Stimulated activated memory B cell treated with anti-CD40 and anti-IgM and Interleukin-4, amounts not matched to agents 10 μg/mL and 1 μg/mL and 100 μg/mL, for 72 hours (primary cell): ENCODE measurements around the gene ASGR1.

Experiments used
- ATAC-seq: fragments of 150-1000 bp; cut with Tn5 transposase; 2 replicates; pipeline ENCODE4 v1.10.0; 2021
- H3K27ac Mint-ChIP-seq: one replicate; pipeline ENCODE4 v1.8.0; 2022; ENCODE audit warnings: mild to moderate bottlenecking, mixed read lengths
- H3K27me3 Mint-ChIP-seq: one replicate; pipeline ENCODE4 v1.8.0; 2022; ENCODE audit warnings: mixed read lengths
- H3K36me3 Mint-ChIP-seq: one replicate; pipeline ENCODE4 v1.8.0; 2022; ENCODE audit warnings: mixed read lengths
- H3K4me1 Mint-ChIP-seq: one replicate; pipeline ENCODE4 v1.8.0; 2022; ENCODE audit warnings: mixed read lengths
- H3K4me3 Mint-ChIP-seq: one replicate; pipeline ENCODE4 v1.8.0; 2022; ENCODE audit warnings: mild to moderate bottlenecking, moderate library complexity, mixed read lengths
- H3K9me3 Mint-ChIP-seq: one replicate; pipeline ENCODE4 v1.8.0; 2022; ENCODE audit warnings: mixed read lengths

The ASGR1 gene

DNA sequence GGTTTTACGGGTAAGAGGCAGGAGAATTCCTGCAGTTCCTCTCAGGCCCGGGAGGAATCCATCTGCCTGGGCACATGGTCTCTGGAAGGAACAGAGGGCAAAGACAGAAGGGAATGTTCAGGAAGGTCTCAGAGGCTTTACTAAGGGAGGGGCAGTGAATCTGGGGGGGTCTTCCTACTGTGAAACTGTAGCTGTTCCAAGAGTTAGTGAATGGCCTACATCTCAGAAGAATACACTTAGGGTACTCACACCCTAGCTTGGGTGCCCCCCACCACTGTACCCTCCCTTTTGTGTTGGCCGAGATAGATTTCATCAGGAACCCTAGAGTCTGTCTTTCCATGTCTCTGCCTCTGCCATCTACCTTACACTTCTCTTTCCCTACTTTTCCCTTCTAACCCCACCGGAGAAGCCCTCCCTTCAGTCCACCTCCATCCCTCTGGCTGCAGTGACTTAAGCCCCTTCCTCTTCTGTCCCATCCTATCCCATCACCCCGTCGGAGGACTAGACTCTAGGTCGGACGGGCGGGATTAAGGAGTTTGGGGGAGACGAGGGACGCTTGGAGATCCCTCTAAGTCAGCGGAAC lies 40.1 kb upstream of the ASGR1 start:
- H3K4me1 Mint-ChIP-seq: peaks cover 62% of the 10 kb centered on the region
- H3K27me3 Mint-ChIP-seq: no peaks in the 10 kb centered on the region
- H3K27ac Mint-ChIP-seq: peak overlapping the region; percentile 85
- H3K9me3 Mint-ChIP-seq: no peaks in the 10 kb centered on the region
- H3K4me3 Mint-ChIP-seq: peak overlapping the region; percentile 91
- ATAC-seq: no peak
- peaks cover 9% of the 10 kb centered on the region for H3K36me3 Mint-ChIP-seq

DNA sequence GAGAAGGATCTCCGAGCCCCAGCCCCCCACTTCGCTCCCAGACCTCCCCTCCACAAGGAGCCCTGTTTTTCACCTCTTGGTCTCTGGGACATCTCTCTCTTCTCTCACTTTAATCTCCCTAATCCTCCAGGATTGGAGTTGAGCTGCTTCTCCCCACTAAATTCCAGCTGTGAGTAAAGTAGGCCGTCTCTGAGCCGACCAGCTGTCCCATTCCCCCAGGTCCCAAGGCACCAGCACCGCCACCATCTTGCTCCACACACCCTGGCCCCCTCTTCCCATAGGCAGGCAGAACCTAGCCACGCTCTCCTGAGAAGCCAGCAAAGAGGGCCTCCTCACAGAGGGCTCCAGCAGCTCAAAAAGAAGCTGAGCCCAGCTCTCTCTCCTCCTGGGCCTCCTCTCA lies 39.6 kb upstream of the ASGR1 start:
- Mint-ChIP-seq H3K4me3 (peak overlapping the region; percentile 16), H3K9me3 (no peaks in the 10 kb centered on the region), H3K27me3 (no peaks in the 10 kb centered on the region), H3K36me3 (peaks cover 5% of the 10 kb centered on the region), H3K4me1 (peaks cover 68% of the 10 kb centered on the region), H3K27ac (peak overlapping the region; percentile 85)
- no peak for ATAC-seq

DNA sequence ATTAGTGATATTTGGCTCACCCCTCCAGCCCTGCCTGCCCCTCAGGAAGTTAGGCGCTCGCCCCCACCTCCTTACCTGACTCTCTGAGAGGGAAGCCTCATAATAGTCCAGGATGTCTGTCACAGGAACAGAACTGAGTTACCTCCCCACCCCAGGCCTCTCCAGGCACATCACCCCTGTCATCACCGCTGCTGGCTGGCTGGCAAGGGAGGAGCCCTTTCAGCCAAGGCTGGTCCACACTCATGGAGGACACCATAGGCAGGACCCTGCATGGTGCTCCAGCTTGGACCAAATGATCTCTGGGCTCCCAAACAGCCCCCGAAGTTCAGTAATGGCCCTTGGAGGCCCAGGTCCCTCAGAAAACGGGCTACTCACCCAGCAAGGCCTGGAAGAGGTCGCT lies 39.0 kb upstream of the ASGR1 start:
- Mint-ChIP-seq H3K4me3 (no peak overlapping the region), H3K27ac (peak overlapping the region; percentile 85), H3K9me3 (no peaks in the 10 kb centered on the region), H3K36me3 (no peaks in the 10 kb centered on the region), H3K27me3 (no peaks in the 10 kb centered on the region), H3K4me1 (peaks cover 74% of the 10 kb centered on the region)
- ATAC-seq: no peak

DNA sequence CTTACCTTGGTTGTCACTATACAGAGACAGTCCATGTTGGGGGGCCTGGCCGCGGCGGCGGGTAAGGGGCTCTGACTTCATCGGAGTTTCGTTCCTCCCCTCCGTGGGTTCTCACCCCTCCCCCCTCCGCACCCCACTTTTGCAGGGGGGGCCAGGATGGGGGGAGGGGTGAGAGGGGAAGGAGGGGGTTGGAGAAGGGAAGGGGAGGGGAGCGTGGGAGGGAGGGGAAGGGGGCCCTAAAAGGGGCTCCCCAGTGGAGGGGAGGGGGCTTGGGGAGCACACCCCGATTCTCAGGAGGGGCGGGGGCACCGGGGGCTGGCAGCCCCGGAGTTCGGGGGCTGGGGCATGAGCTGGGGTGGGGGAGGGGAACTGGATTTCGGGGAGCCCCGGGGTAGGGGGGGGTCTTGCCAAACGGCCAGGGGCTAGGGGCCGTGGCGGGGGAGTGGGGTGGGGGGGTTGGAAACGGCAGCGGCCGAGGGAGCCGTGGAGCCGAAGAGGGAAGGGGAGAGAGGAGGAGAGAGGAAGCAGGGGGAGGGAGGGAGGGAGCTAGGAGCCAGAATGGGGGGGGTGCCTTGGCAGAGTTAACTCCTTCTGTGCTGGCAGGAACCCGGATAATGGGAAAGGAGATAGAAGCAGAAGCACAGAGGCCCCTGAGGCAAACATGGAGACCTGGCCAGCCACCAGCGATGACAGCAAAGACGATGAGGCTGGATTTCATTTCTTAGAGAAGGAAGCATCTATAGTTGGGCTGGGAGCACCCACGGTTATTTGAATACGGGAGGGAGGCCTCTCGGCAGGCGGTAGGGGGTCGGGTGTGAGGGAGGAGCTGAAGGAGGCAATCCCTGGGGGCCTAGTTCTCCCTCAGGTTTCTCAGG lies 38.2 kb upstream of the ASGR1 start:
- no peak for ATAC-seq
- peak overlapping the region; percentile 85 for H3K27ac Mint-ChIP-seq
- peaks cover 2% of the 10 kb centered on the region for H3K27me3 Mint-ChIP-seq
- H3K36me3 Mint-ChIP-seq: no peaks in the 10 kb centered on the region
- H3K4me1 Mint-ChIP-seq: peaks cover 74% of the 10 kb centered on the region
- H3K4me3 Mint-ChIP-seq: peak overlapping the region; percentile 51
- no peaks in the 10 kb centered on the region for H3K9me3 Mint-ChIP-seq

DNA sequence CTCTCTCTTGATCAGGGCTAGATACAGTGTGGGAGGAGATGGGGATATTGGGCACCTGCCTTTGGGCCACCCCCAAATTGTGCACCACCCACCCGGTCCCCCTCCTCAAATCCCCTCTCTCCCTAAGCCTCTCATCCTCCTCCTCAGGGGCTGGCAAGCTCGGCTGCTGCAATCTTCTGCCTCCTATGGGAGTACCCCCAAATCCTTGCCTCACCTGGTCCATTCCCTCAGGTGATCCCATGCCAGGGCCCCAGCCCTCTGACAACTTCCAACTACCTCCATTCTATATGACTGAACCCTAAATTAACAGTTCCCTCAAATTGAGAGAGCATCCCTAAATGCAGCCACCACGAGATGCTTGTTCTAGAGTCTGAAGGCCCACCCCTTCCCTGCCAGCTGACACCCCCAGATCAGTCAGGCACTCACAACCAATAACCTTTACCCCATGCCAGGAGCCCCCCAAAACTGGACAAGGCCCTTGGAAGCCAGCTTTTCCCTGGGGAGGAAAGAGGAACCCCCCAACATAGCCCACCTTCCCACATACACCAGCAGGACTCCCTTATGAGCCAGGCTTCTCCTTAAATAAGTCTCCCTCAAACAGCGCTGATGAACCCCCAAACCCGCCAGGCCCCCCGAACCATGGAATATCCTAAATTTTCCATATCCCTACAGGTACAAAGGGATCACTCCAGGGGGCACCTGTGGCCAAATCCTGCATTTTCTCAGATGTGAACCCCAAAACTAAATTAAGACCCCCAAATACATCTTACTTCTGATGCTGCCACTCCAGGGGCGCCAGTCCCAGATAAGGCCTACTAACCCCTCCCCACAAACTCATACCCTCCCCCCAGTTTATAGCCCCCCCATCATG lies 37.3 kb upstream of the ASGR1 start:
- no peaks in the 10 kb centered on the region for H3K9me3 Mint-ChIP-seq
- peaks cover 9% of the 10 kb centered on the region for H3K27me3 Mint-ChIP-seq
- peaks cover 72% of the 10 kb centered on the region for H3K4me1 Mint-ChIP-seq
- H3K27ac Mint-ChIP-seq: no peak overlapping the region
- ATAC-seq: no peak
- no peaks in the 10 kb centered on the region for H3K36me3 Mint-ChIP-seq
- H3K4me3 Mint-ChIP-seq: peak overlapping the region; percentile 35

DNA sequence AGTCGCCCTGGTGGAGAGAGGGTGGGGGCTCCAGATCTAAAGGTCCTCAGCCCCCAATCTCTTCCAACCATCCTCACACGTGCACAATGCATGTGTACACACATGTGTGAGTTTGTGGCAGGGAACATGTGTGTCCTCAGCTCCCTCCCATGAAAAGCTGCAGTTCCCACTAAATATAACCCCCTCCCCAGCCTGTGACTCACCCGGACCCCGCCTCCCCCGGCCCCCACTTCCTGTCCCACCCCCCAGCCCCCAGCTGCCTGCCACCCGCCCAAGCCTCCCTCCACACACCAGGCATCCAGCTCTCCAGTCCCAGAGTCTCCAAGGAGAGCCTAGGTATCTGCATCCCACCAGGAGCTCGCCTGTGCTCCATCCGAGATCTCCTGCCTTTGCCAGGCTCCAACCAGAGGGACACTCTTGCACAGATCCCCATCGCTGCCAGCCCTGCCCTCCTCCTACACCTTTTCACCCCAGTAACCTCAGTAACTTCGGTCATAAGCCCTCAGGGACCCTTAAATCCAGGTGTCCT lies 36.5 kb upstream of the ASGR1 start:
- ATAC-seq: no peak
- H3K27ac Mint-ChIP-seq: no peak overlapping the region
- peaks cover 9% of the 10 kb centered on the region for H3K27me3 Mint-ChIP-seq
- H3K4me3 Mint-ChIP-seq: peak overlapping the region; percentile 35
- H3K9me3 Mint-ChIP-seq: no peaks in the 10 kb centered on the region
- H3K4me1 Mint-ChIP-seq: peaks cover 64% of the 10 kb centered on the region
- H3K36me3 Mint-ChIP-seq: no peaks in the 10 kb centered on the region

DNA sequence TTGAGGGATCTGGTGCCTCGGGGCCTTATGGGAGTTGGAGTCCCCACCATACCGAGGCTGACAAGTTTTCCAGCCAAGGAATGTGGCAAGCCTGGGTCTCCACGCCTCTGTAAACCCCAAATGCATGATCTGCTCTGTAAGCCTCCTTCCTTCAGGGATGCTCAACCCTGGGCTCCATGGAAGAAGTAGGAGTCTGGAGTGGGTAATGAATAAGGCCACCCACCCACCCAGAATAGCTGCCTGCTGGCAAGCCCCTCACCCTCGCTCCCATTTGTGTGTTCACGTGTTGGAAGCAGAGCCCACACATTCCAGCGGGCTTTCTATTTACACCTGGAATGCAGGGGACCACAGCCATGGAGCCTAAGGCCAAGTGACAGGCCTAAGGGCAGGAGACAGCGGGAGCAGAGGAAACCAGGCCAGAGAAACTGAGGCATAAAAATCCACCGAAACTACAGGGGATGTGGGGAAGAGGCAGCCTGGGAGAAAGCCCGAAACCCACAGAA lies 36.0 kb upstream of the ASGR1 start:
- ATAC-seq: no peak
- H3K9me3 Mint-ChIP-seq: no peaks in the 10 kb centered on the region
- peaks cover 59% of the 10 kb centered on the region for H3K4me1 Mint-ChIP-seq
- H3K4me3 Mint-ChIP-seq: peak overlapping the region; percentile 91
- H3K36me3 Mint-ChIP-seq: no peaks in the 10 kb centered on the region
- peaks cover 9% of the 10 kb centered on the region for H3K27me3 Mint-ChIP-seq
- H3K27ac Mint-ChIP-seq: peak overlapping the region; percentile 71

DNA sequence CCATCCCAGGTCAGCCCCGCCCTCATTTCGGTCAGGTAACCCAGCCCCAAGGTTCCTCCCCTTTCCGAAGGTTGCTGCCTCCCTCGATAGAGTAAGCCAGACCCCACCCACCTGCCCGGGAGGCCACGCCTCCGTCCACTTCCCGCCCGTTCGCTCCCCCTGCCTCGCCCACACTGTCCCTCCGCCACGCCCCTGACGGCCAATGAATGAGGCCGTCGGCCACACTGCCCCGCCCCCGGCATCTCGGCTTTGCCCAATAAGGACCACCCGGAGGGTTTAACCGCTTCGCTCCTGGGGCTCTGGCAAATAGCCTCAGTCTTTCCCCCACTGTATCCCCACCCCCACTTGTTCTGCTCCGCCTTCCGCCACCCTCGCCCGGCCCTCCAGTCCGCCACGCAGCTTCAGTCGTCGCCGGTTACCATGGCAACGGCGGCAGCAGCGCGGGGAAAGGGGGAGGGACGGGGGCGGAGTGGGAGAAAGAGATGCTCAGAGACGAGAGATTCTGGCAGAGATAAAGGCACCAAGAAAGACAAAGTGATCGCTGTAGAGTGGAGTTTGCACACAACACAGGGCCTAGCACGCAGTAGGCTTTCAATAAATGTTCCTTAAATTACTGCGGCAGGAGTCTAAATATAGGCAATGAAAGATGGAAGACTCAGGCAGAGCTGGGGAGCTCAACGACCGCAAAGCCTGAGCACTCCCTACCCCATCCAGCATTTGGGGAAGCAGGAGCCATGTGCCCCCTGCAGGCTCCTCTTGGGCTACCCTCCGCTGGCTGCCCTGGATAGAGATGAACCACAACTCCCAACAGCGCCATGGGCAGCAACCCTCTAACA lies 35.3 kb upstream of the ASGR1 start:
- H3K27me3 Mint-ChIP-seq: peaks cover 9% of the 10 kb centered on the region
- H3K36me3 Mint-ChIP-seq: no peaks in the 10 kb centered on the region
- no peaks in the 10 kb centered on the region for H3K9me3 Mint-ChIP-seq
- peaks cover 56% of the 10 kb centered on the region for H3K4me1 Mint-ChIP-seq
- peak; percentile 93 for ATAC-seq
- H3K27ac Mint-ChIP-seq: peak overlapping the region; percentile 71
- peak overlapping the region; percentile 91 for H3K4me3 Mint-ChIP-seq

DNA sequence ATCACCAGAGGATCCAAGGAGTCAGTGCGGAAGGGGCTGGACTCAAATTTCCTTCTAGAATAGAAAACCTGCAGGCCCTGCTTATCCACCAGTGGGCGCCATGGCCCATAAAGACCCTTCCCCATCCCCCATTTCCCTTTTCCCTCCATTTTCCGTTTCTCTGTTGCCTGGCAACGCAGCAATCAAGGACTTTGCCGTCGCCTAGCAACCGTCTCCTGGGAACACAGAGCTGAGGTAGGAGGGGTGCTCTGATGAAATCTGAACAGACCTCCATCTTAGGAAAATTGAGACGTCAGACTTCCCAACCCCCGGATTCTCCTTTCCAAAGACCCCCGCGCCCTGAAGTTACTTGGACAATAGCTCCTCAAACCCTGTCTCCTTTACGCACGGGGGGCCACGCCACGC lies 34.7 kb upstream of the ASGR1 start:
- peak overlapping the region; percentile 71 for H3K27ac Mint-ChIP-seq

DNA sequence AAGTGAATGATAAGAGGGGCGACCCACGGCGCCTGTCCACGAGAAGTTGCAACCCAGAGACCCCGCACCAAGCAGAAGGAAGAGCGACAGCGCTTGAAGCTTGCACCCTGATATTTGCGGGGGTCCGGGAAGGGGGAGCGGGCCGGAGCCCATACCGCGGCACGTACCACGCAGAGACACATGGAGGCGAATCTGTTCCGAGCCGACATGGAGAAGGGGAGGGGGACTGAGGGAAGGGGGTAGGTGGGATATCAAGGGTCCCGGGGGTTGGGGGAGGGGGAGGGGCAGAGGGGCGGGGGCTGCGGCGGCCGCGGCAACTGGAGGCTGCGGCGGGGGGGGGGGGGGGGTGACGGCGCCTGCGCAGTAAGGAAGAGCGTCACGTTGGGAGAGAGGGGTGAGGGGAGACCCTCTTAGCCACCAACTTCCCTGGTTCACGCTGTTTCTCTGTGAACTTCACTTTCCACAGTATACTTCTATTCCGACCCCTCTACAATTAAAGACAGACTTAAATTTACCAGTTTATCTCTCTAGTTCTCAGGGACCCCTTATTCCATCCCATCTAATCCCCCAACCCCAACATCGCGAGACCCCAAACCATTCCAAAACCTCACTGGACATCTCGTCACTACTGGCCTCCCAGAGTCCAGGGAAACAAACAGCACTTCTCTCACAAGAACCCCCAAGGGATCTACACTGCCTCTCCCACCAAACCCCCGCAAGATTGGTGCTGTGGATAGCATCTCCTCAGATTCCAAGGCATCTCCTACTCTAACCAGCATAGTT lies 32.5 kb upstream of the ASGR1 start:
- Mint-ChIP-seq H3K27me3 (peaks cover 9% of the 10 kb centered on the region), H3K9me3 (no peaks in the 10 kb centered on the region), H3K4me3 (no peak overlapping the region), H3K27ac (no peak overlapping the region), H3K4me1 (peaks cover 38% of the 10 kb centered on the region), H3K36me3 (no peaks in the 10 kb centered on the region)
- ATAC-seq: no peak

More for the DNA sequence above, 34.7 kb upstream of the ASGR1 start:
- H3K4me1 Mint-ChIP-seq: peaks cover 50% of the 10 kb centered on the region
- peak; percentile 14 for ATAC-seq
- peaks cover 9% of the 10 kb centered on the region for H3K27me3 Mint-ChIP-seq
- H3K4me3 Mint-ChIP-seq: peak overlapping the region; percentile 91
- H3K9me3 Mint-ChIP-seq: no peaks in the 10 kb centered on the region
- no peaks in the 10 kb centered on the region for H3K36me3 Mint-ChIP-seq

DNA sequence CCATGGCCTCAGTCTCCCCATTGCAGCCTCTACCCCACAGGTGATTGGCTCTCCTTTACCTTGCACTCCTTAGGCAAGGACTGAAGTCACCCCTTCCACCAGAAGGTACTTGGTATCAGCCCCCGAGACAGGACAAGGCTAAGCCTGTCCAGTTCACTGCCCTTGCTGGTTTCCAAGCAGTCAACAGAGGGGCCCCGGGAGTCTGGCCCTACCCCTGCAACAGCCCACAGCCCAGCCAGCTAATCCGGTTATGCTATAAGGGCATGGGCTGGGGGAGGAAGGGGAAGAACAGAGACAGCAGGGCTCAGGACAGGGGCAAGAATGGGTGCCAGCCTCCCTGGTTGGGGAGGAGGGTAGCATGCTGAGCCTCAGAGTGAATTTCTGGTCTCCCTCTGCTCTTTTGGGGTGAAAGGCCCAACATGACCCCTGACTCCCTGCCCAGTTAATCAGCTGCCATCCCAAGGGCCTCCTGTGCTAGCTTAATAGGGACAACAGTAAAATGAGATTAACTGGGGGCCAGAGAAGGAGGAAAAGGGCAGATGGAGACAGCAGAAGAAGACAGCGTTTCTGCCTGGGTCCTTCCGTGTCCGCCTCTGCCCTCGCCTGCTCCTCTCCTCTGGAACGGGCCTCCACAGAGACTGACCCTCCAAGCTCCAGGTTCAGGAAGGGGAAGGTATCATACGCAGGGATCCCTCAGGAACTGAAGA lies 29.7 kb upstream of the ASGR1 start:
- Mint-ChIP-seq H3K36me3 (no peaks in the 10 kb centered on the region), H3K27me3 (peaks cover 9% of the 10 kb centered on the region), H3K9me3 (no peaks in the 10 kb centered on the region), H3K4me3 (no peak overlapping the region), H3K27ac (no peak overlapping the region), H3K4me1 (peaks cover 42% of the 10 kb centered on the region)
- no peak for ATAC-seq

DNA sequence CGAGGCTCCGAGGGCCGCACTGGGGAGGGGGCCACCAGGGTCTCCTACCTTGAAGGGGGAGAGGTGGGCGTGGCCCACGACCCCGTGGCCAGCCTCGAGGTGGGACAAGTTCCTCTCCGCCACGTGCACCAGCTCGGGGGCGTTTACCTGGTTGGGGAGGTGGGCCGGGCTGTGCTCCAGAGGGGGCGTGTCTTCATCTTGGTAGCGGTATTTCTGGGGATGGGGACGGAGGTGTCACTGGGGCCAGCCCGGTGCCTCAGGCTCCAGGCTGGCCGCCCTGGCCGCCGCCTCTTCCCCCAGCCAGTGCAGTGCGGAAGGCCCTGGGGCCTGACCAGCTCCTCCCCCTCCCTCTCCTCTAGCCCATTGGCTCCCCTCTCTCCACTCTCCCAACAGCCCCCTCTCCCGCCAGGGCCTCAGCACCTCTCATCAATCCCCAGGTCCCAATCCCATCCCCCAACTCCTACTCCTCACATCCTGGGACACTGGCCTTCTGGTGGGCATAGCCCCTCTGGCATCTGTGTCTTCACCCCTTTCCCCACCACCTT lies 28.9 kb upstream of the ASGR1 start:
- ATAC-seq: no peak
- Mint-ChIP-seq H3K27ac (no peak overlapping the region), H3K4me1 (peaks cover 39% of the 10 kb centered on the region)

More for the DNA sequence above, 28.9 kb upstream of the ASGR1 start:
- Mint-ChIP-seq H3K4me3 (no peak overlapping the region), H3K9me3 (no peaks in the 10 kb centered on the region), H3K36me3 (no peaks in the 10 kb centered on the region), H3K27me3 (peaks cover 9% of the 10 kb centered on the region)
